RWPE1 (cell line): ENCODE data around the gene LRMDA.
A peak's percentile ranks its signal among the peaks of the same experiment; 100 is the strongest.

Experiments
- CTCF ChIA-PET: fragments of 350-600 bp; sonication (Branson Sonifier 250); formaldehyde crosslinking; extraction: SDS; loops from one replicate; lab custom pipeline; 2021; lab: Yijun Ruan, JAX
- POLR2A ChIA-PET: fragments of 400-600 bp; formaldehyde crosslinking; extraction: SDS; loops from one replicate; lab custom pipeline; 2020; ENCODE audit warnings: antibody characterized with exemption; ENCODE audit not compliant: low non-redundant PET; lab: Yijun Ruan, JAX
- DNase-seq: peaks from one replicate; pipeline ENCODE4 v3.0.0; 2012; ENCODE audit warnings: low spot score
- H3K27ac ChIP-seq: fragments of 450-650 bp; 2 replicates; pipeline ENCODE4 v1.5.1; 2017
- CTCF ChIP-seq: fragments of 450-650 bp; conservative IDR thresholded peaks from 2 replicates; pipeline ENCODE4 v1.5.1; 2017; ENCODE audit warnings: low read depth, mild to moderate bottlenecking

LRMDA gene

GRCh38 chr10:75431180-75432111, at the start of gene LRMDA:
TSS of gene LRMDA (plus strand) at chr10:75431624.
- ChIA-PET POLR2A (no interaction called here), CTCF (interaction anchor here (0.6 to 1.0 kb wide), 2 partner anchors 23 to 28 kb away, joined by 3 read pairs; no protein-coding TSS in a partner anchor)
- peak within 1 kb of the TSS; percentile 84 for H3K27ac ChIP-seq
- DNase-seq, result peak; percentile 16
- no peak for TF ChIP-seq CTCF

GRCh38 chr10:75386128-75386527, 45.3 kb upstream of the LRMDA start:
- DNase-seq, result no peak
- no peak overlapping the region for H3K27ac ChIP-seq
- CTCF ChIA-PET, result interaction anchor here (0.9 to 1.2 kb wide), 2 partner anchors 9 to 151 kb away, joined by 4 to 5 read pairs; partner anchors contain the start of gene COMTD1
- POLR2A ChIA-PET, result no interaction called here
- no peak for TF ChIP-seq CTCF

- CTCF ChIA-PET, result no interaction called here
- DNase-seq, result no peak
- POLR2A ChIA-PET, result no interaction called here
- no peak overlapping the region for H3K27ac ChIP-seq
- TF ChIP-seq CTCF, result no peak
Observed at GRCh38 chr10:75388082-75388481, 43.3 kb upstream of the LRMDA start.

- POLR2A ChIA-PET, result no interaction called here
- TF ChIP-seq CTCF, result no peak
- DNase-seq, result no peak
- no peak overlapping the region for H3K27ac ChIP-seq
- CTCF ChIA-PET, result no interaction called here
Observed at GRCh38 chr10:75390178-75390577, 41.2 kb upstream of the LRMDA start.

GRCh38 chr10:75392271-75392670, 39.2 kb upstream of the LRMDA start:
- DNase-seq, result no peak
- no peak overlapping the region for H3K27ac ChIP-seq
- ChIA-PET POLR2A (no interaction called here), CTCF (no interaction called here)
- TF ChIP-seq CTCF, result no peak

- H3K27ac ChIP-seq, result no peak overlapping the region
- ChIA-PET CTCF (interaction anchor here (0.7 kb wide), 1 partner anchor 37 kb away, joined by 5 read pairs; no protein-coding TSS in a partner anchor), POLR2A (no interaction called here)
- DNase-seq, result no peak
- no peak for TF ChIP-seq CTCF
Observed at GRCh38 chr10:75392744-75393143, 38.7 kb upstream of the LRMDA start.
